Measurements from ENCODE around the gene VKORC1. TPM values are rescaled to one million over a fixed set of nuclear protein-coding genes. Genes with fewer than 3 reads are reported as not detected.

The VKORC1 gene
- total and polyA plus RNA-seq, 2 of the 8 experiments (the other 6 are each of a cell fraction or from before 2014, with no cell fraction given), result 84.1 to 483 TPM

DNA sequence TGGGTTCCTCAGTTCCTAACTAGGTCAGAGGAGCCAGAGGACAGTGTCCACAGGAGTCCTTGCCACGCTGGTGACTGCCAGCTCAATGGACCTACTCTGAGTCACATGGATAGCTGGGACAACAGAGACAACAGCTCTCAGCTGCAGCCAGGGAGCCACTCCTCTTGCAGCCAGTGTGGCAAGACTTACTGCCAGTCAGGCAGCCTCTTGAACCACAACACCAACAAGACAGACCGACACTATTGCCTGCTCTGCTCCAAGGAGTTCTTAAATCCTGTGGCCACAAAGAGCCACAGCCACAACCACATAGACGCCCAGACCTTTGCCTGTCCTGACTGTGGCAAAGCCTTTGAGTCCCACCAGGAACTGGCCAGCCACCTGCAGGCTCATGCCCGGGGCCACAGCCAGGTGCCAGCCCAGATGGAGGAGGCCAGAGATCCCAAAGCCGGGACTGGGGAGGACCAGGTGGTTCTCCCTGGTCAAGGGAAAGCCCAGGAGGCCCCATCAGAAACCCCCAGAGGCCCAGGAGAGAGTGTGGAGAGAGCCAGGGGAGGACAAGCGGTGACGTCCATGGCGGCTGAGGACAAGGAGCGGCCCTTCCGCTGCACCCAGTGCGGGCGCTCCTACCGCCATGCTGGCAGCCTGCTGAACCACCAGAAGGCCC is 13.7 kb downstream of the VKORC1 start:
- H2BK20ac ChIP-seq (ENCODE audit: low read length), result no peak overlapping the region
- H3K23me2 ChIP-seq (ENCODE audit: low read depth, low read length), result no peaks in the 10 kb centered on the region
- H3K4ac ChIP-seq (replicated peaks; ENCODE audit: insufficient read length, low read depth, low read length), result no peak overlapping the region
- H2BK120ac ChIP-seq (replicated peaks; ENCODE audit: low read depth, low read length), result no peak overlapping the region
- H3K79me1 ChIP-seq (ENCODE audit: low read depth, low read length), result peaks cover 6% of the 10 kb centered on the region
- DNase-seq (ENCODE audit: low read depth in 1 of 2, low spot score in 2 of 2) (no peak), FAIRE-seq (no peak)
- no peak for TF ChIP-seq HDAC6 (IDR thresholded peaks at IDR 0.05; ENCODE audit: low read depth, low read length)
- TF ChIP-seq POLR2A (IDR thresholded peaks at IDR 0.05; ENCODE audit: control extremely low read depth in 1 of 2, low read depth in 2 of 2, low read length in 2 of 2), result 0 out of 3 replicates have a peak, but pooled peaks of 1 of the 2 experiments have one; percentile 8
- TF ChIP-seq NANOG (IDR thresholded peaks at IDR 0.05; ENCODE audit: insufficient read depth, low read depth, low read length, poor library complexity, severe bottlenecking), result no peak
- TF ChIP-seq JUND (IDR thresholded peaks at IDR 0.05; ENCODE audit: low read length), result no peak
- TF ChIP-seq RAD21 (IDR thresholded peaks at IDR 0.05 in 1 of 2, conservative IDR thresholded peaks at IDR 0.05 in 1 of 2; ENCODE audit: low read depth in 2 of 2, low read length in 2 of 2), result no peak
- TF ChIP-seq PHF8 (conservative IDR thresholded peaks at IDR 0.05; ENCODE audit: low read depth, low read length), result no peak
- peaks cover 9 to 36% of the 10 kb centered on the region in 2 experiments for H4K20me1 ChIP-seq (replicated peaks in 1 of 2; ENCODE audit: control insufficient read depth in 1 of 2, insufficient read depth in 2 of 2, low read length in 2 of 2)
- H3K79me2 ChIP-seq (ENCODE audit: control insufficient read depth in 1 of 2, insufficient read depth in 2 of 2, low read length in 2 of 2), result peaks cover 0 to 26% of the 10 kb centered on the region in 2 experiments; a peak in 2 of 4 replicates
- H3K56ac ChIP-seq (replicated peaks; ENCODE audit: insufficient read length, low read depth, low read length), result no peak overlapping the region
- no peak overlapping the region for H3K9ac ChIP-seq (replicated peaks in 1 of 4; ENCODE audit: extremely low read depth in 1 of 4, low read depth in 3 of 4, low read length in 3 of 4)
- no peak overlapping the region for H3K23ac ChIP-seq (ENCODE audit: insufficient read length)
- no peak overlapping the region for H4K91ac ChIP-seq (replicated peaks; ENCODE audit: insufficient read length, low read length)
- H2AFZ ChIP-seq (ENCODE audit: low read length), result no peak overlapping the region
- H2BK12ac ChIP-seq (ENCODE audit: low read depth, low read length), result no peak overlapping the region
- no peaks in the 10 kb centered on the region for H3K27me3 ChIP-seq (replicated peaks in 1 of 4; ENCODE audit: control insufficient read depth in 3 of 4, extremely low read depth in 1 of 4, insufficient read depth in 3 of 4, low read length in 3 of 4)
- H3K4me3 ChIP-seq (ENCODE audit: extremely low read depth in 1 of 4, insufficient read depth in 2 of 4, low read depth in 3 of 4, low read length in 4 of 4), result no peak overlapping the region
- 95% methylated on average over 10 of the region's 13 CpGs; no CpG with 5 or more reads in 1 of the 2 experiments for WGBS, 2 experiments (ENCODE audit: extremely low coverage in 1 of 2, insufficient coverage in 1 of 2, insufficient read length in 1 of 2, insufficient replicate concordance in 2 of 2, low coverage in 1 of 2, low lambda C conversion rate in 2 of 2, missing lambda C conversion rate in 1 of 2)
- CTCF ChIA-PET (ENCODE audit: partially characterized antibody), result interaction anchor here (1.6 to 2.1 kb wide), 3 partner anchors 28 to 62 kb away, joined by 3 to 8 read pairs (median 5); partner anchors contain the start of gene BCKDK
- peaks cover 5 to 50% (median 30%) of the 10 kb centered on the region in 4 experiments; a peak in 7 of 8 replicates for H3K36me3 ChIP-seq (ENCODE audit: control insufficient read depth in 2 of 4, insufficient read depth in 4 of 4, low read length in 3 of 4)
- H2BK5ac ChIP-seq (ENCODE audit: low read depth, low read length), result no peak overlapping the region
- no peaks in the 10 kb centered on the region for H3K4me1 ChIP-seq (replicated peaks in 1 of 4; ENCODE audit: control insufficient read depth in 3 of 4, insufficient read depth in 4 of 4, low read length in 3 of 4)
- no peak overlapping the region for H3K18ac ChIP-seq (ENCODE audit: extremely low read depth, low read length)
- H3K27ac ChIP-seq (ENCODE audit: low read depth, low read length), result no peak overlapping the region
- H4K5ac ChIP-seq (ENCODE audit: insufficient read length, low read depth, low read length), result no peak overlapping the region
- no peak overlapping the region for H2BK15ac ChIP-seq (ENCODE audit: low read length)
- POLR2A ChIA-PET (ENCODE audit: partially characterized antibody), result interaction anchor here (0.7 to 4.9 kb wide), 6 partner anchors 12 to 118 kb away, joined by 3 to 26 read pairs (median 4); partner anchors contain the start of gene VKORC1
- H3K4me2 ChIP-seq (ENCODE audit: insufficient read depth in 1 of 2, low read depth in 2 of 2, low read length in 2 of 2), result no peak overlapping the region
- H3K14ac ChIP-seq (ENCODE audit: insufficient read length), result no peak overlapping the region
- no peaks in the 10 kb centered on the region for H3K9me3 ChIP-seq (ENCODE audit: insufficient read depth in 2 of 2, low read depth in 1 of 2, low read length in 1 of 2)
- no peak overlapping the region for H4K8ac ChIP-seq (ENCODE audit: extremely low read depth, insufficient read depth, low read length)
- H2AK5ac ChIP-seq (ENCODE audit: low read depth, low read length), result no peak overlapping the region
